Astrocyte (in vitro differentiated cells and primary cell): Measurements from ENCODE around the gene DAP3.
"Not testable (repeated sequence)": the region's sequence is repeated elsewhere in the genome, so short reads cannot be mapped to it uniquely, and the experiment has no call there.

Source experiments
- EZH2 ChIP-seq: IDR thresholded peaks from 2 replicates; pipeline ENCODE4 v1.6.1; 2012; ENCODE audit warnings: mild to moderate bottlenecking, low read length, inconsistent platforms; ENCODE audit not compliant: insufficient read depth
- TF ChIP-seq, protein P1 (sequence below): IDR thresholded peaks from 2 replicates; pipeline ENCODE4 v1.5.1; 2011; ENCODE audit warnings: low read depth, mild to moderate bottlenecking, inconsistent platforms, low read length, moderate library complexity; ENCODE audit not compliant: insufficient read depth

DNA sequence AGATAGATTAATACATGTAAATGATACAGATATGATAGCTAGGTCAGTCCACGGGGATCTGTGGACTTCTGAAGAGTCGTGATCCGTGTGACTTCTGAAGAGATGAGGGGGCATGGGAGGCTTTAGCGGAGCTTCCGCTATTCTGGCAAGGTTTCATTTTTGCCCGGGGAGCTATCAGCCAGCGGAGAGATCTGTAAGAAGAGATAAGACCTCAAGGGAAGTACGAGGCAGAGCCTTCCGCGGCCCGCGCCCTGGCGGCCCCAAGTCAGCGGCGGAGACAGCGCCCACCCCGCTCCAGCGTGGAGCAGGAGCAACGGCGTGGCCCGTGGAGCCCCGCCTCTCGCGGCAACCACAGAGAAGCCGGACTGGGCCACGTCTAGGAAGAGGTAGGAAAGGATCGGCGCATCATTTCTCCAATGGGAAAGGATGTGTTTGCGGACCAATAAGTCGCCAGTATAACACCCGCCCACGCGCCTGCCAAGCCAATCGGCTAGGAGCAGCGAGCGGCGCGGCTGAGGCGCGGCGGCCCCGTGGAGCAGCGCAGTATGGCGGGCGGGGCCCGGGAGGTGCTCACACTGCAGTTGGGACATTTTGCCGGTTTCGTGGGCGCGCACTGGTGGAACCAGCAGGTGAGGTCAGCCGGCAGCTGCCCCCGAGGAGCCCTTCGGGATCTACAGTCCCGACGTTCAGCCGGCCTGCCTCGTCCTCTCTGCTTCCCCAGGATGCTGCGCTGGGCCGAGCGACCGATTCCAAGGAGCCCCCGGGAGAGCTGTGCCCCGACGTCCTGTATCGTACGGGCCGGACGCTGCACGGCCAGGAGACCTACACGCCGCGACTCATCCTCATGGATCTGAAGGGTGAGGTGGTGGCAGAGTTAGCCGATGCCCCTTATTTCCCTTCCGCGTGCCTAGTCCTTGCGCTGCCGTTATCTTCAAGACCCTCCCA, 56.7 kb downstream of the DAP3 start:
- TF ChIP-seq, protein P1, sequence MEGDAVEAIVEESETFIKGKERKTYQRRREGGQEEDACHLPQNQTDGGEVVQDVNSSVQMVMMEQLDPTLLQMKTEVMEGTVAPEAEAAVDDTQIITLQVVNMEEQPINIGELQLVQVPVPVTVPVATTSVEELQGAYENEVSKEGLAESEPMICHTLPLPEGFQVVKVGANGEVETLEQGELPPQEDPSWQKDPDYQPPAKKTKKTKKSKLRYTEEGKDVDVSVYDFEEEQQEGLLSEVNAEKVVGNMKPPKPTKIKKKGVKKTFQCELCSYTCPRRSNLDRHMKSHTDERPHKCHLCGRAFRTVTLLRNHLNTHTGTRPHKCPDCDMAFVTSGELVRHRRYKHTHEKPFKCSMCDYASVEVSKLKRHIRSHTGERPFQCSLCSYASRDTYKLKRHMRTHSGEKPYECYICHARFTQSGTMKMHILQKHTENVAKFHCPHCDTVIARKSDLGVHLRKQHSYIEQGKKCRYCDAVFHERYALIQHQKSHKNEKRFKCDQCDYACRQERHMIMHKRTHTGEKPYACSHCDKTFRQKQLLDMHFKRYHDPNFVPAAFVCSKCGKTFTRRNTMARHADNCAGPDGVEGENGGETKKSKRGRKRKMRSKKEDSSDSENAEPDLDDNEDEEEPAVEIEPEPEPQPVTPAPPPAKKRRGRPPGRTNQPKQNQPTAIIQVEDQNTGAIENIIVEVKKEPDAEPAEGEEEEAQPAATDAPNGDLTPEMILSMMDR: not testable (repeated sequence)
- not testable (repeated sequence) for TF ChIP-seq EZH2
